Upper lobe of left lung (tissue), 4 donors: ENCODE measurements around the gene ZNF865.

Experiments used
- EP300 ChIP-seq, 4 donors: sonication (generic); formaldehyde crosslinking; IDR thresholded peaks; one replicate each; pipeline ENCODE4 v1.5.1; 2017; ENCODE audit warnings: antibody characterized with exemption in 4 of 4, control low read depth in 2 of 4
- POLR2A ChIP-seq, 4 donors: fragments of 450-650 bp; IDR thresholded peaks; one replicate each; pipeline ENCODE4 v1.5.1; 2016 to 2017; ENCODE audit warnings: antibody characterized with exemption in 4 of 4, mild to moderate bottlenecking in 2 of 4
- POLR2AphosphoS5 ChIP-seq, 2 donors: sonication (generic); formaldehyde crosslinking; IDR thresholded peaks; one replicate each; pipeline ENCODE4 v1.5.1; 2017; ENCODE audit warnings: antibody characterized with exemption in 2 of 2
- TF ChIP-seq, protein P1 (sequence below), 6 experiments: fragments of 450-650 bp in 4 of 6; fragments of 200-600 bp in 2 of 6; sonication (generic) in 2 of 6; IDR thresholded peaks; one replicate each; pipeline ENCODE4 v1.5.1; 2016 to 2019; ENCODE audit warnings: antibody characterized with exemption in 6 of 6

DNA sequence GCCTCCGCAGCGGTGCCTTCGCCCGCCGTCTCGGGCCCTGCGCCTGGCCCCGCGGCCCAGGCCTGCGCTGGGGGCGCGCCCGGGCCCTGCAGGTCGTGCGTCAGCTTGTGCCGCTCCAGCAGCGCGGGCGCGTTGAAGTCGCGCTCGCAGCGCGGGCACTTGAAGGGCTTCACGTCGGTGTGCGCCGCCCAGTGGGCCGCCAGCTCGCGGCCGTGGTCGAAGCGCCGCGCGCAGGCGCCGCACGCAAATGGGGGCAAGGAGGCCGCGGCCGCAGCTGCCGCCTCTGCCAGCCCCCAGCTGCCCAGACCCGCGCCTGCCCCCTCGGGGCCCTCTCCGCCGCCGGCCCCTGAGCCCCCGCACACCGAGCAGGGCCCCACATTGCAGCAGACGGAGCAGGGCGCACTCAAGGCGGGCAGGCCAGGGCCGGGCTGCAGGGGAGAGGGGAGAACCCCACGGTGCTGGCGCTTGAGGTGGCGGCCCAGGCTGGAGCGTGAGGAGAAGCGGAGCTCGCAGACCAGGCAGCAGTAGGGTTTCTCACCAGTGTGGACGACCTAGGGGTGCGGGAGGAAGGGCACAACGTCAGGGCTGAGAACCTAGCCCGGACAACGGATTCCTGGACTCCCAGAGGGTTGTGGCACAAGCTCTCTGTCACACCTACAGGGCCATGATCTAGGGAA, 12.2 kb upstream of the ZNF865 start:
- TF ChIP-seq, protein P1, sequence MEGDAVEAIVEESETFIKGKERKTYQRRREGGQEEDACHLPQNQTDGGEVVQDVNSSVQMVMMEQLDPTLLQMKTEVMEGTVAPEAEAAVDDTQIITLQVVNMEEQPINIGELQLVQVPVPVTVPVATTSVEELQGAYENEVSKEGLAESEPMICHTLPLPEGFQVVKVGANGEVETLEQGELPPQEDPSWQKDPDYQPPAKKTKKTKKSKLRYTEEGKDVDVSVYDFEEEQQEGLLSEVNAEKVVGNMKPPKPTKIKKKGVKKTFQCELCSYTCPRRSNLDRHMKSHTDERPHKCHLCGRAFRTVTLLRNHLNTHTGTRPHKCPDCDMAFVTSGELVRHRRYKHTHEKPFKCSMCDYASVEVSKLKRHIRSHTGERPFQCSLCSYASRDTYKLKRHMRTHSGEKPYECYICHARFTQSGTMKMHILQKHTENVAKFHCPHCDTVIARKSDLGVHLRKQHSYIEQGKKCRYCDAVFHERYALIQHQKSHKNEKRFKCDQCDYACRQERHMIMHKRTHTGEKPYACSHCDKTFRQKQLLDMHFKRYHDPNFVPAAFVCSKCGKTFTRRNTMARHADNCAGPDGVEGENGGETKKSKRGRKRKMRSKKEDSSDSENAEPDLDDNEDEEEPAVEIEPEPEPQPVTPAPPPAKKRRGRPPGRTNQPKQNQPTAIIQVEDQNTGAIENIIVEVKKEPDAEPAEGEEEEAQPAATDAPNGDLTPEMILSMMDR (IDR thresholded peaks at IDR 0.05), result no peak
- TF ChIP-seq POLR2A (IDR thresholded peaks at IDR 0.05) (no peak), EP300 (IDR thresholded peaks at IDR 0.05) (no peak), POLR2AphosphoS5 (IDR thresholded peaks at IDR 0.05) (no peak)
